IMR-90 (cell line): ENCODE data around the gene SEC11C.
"Not testable (repeated sequence)": the region's sequence is repeated elsewhere in the genome, so short reads cannot be mapped to it uniquely, and the experiment has no call there.

Source experiments
- CTCF ChIP-seq: conservative IDR thresholded peaks from 2 replicates; pipeline ENCODE4 v1.5.1; 2012; ENCODE audit warnings: mild to moderate bottlenecking, low read depth, low read length, improper control_type of control experiment
- MAFK ChIP-seq: IDR thresholded peaks from 2 replicates; pipeline ENCODE4 v1.6.1; 2012; ENCODE audit warnings: low read depth, low read length, improper control_type of control experiment
- NFE2L2 ChIP-seq: fragments of 150-350 bp; IDR thresholded peaks from 2 replicates; pipeline ENCODE4 v1.6.1; 2016; ENCODE audit warnings: low read depth, mild to moderate bottlenecking, low read length
- POLR2A ChIP-seq: IDR thresholded peaks from 2 replicates; pipeline ENCODE4 v1.6.1; 2012; ENCODE audit warnings: mild to moderate bottlenecking, low read depth, low read length
- SMC3 ChIP-seq: fragments of 150-350 bp; IDR thresholded peaks from 2 replicates; pipeline ENCODE4 v1.6.1; 2016; ENCODE audit warnings: low read depth, mild to moderate bottlenecking, antibody characterized with exemption, low read length, moderate library complexity

- not testable (repeated sequence) for TF ChIP-seq NFE2L2, SMC3, MAFK, POLR2A, CTCF
These were observed 3.2 kb downstream of the SEC11C start for GRCh38 chr18:59142800-59143416.
